ENCODE results near the gene PLAAT5.
"Not testable (repeated sequence)": the region's sequence is repeated elsewhere in the genome, so short reads cannot be mapped to it uniquely, and the experiment has no call there.

PLAAT5 gene, protein sequence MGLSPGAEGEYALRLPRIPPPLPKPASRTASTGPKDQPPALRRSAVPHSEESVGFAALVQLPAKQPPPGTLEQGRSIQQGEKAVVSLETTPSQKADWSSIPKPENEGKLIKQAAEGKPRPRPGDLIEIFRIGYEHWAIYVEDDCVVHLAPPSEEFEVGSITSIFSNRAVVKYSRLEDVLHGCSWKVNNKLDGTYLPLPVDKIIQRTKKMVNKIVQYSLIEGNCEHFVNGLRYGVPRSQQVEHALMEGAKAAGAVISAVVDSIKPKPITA

DNA sequence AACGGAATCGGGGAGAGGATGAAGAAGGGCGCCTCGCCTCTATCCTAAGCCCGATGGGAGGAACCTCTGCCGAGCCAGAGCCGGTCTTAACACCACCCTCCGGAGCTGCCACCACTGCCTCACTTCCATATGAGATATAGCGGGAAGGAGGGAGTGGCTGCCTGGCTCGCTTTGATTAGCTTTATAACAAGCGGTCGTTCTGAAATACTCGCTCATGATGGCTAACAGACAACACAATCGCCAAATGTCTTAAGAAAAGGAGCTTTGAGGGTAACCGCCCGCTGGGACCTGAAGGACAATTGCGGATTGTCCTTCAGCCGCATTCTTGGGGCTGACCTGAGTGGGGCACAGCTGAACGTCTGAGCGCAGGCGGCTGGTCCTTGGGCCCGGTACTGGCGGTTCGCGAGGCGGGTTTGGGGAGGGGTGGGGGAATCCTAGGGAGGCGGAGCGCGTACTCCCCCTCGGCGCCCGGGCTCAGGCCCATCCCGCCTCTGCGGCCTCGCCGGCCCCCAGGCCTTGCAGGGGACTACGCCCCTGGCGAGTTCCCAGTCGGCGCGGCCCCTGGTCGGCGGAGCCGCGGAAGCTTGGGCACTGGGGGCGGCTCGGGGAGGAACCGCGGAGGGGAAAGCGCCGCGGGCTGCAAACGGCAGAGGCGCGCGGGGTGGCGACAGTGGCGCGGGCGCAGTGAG, at the start of gene PLAAT5:
TSS of gene PLAAT5 (minus strand) at position 617 of the 689 bp plus-strand sequence. CDS start at position 484, 133 bp downstream.
- no peak for DNase-seq

DNA sequence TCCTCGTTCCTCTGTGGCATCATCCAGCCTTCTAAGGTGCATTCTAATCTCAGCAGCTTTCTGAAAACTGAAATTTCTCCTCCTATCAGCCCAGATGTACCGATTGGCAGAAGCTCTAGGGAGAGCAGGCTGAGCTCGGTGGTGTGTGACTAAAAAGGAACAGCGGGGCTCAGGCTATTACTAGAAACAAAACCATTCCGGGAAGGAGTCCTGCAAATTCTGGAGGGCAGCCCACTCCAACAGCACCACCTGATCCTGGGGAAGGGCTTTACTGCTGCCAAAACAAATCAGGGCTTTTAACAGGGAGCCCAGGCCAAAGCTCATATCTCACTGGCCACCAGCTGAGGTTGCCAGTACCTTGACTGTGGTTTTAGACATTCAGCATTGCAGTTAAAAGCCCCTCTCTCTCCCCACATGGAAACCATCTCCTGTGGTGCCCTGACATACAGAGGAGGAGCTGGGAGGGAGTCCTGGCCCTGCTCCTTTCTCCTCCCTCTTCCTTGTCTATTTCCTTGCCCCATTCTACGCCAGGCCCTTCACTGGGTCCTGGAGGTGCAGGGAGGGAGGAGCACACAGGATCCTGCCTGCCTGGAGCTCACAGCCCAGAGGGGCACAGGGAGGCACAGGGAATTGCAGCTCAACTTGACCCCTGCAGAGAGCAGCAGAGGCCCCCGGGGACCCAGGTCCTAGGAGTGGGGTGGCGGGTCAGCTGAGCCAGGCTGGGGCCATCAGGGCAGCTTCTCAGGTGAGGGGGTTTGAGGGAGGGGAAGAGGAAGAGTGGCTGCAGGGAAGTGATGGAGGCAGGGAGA, 46.5 kb upstream of the PLAAT5 start:
- no peak for DNase-seq

DNA sequence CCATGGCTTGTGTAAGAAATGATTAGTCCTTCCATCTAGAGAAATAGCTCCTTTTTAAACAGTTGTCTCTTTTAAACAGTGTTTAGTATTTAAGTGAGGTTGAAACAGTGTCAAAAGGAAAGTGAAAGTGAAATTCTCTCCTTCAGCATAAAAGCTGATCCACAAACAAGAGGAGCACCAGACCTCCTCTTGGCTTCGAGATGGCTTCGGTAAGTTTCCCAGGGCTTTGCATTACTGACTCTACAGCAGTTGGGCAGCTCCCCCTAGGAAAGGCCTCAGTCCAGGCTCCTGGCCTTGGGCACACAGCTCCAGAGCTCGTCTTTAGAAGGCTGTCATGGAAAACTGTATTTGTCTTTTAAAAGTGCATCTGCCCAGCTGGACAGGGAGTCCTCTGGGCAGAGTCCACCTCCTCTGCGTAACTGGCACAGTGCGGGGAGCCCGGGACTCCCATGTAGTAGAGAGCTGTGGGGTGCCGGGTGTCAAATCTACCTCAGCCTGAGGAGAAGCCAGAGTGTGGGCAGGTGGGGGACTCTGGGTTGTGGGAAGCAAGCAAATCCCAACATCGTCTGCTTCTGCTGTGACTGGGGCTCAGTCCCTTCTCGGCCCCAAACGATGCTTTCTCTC, 45.8 kb upstream of the PLAAT5 start, which contains the start of gene PLAAT4:
TSS of gene PLAAT4 (plus strand) at position 140 of the 624 bp plus-strand sequence. CDS start at position 201, 61 bp downstream.
- DNase-seq = no peak

DNA sequence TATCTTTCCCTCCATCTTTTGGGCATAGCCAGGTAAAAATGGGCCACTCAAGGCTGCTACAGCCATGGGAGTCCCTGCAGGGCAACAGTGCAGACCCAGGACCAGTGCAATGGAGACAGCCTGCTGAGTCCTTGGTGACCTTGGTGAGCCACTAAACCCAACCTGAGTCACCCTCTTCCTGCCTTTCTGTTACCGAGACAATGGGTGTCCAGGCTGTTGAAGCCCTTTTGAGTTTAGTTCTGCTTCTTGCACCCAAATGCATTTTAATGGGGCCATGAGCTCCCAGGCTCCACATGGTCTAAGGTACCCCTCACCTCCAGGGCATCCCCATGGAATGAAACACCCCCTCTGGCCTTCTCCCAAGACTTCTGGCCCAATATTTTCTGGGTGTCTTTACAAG, 44.8 kb upstream of the PLAAT5 start:
- DNase-seq = no peak

DNA sequence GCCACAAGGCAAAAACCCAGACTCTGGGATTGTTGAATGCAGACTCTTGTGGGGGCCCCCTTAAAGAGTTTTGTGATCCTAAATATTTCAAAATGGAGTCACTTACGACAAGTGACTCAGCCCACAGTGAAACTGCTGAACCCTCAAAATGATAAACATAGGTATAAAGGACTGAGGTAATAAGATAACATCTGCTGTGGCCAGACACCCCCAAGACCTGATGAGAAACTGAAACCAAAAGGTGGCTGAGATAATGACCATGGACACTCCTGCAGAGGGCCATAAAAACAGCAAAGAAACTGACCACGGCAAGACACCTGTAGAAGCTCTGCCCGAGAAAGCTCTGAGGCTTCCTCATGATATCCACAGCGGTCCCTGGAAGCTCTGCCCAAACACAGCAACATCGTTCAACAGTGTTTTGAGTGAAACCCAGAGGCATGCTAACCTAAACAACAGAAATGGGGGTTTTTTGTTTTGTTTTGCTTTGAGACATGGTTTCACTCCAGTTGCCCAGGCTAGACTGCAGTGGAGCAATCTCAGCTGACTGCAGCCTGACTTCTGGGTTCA, 44.0 kb upstream of the PLAAT5 start:
- DNase-seq = no peak

DNA sequence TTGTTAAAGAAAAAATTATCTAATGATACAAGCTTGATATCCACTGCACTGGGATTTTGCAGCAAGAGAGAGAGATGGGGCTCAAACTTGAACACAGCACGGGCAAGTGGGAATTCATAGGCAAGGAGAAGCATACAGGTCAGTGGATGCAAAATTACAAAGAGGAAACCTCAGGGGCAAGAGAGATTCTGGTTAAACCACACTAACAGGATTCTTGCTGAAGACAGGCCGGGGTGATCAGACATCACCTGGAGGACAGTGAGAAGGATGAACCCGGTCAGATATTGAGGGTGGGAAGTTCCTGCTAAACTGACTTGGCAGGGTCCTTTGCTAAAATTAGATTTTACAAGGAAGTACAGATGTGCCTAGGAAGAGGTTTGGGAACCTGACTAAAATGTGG, 43.1 kb upstream of the PLAAT5 start:
- no peak for DNase-seq

DNA sequence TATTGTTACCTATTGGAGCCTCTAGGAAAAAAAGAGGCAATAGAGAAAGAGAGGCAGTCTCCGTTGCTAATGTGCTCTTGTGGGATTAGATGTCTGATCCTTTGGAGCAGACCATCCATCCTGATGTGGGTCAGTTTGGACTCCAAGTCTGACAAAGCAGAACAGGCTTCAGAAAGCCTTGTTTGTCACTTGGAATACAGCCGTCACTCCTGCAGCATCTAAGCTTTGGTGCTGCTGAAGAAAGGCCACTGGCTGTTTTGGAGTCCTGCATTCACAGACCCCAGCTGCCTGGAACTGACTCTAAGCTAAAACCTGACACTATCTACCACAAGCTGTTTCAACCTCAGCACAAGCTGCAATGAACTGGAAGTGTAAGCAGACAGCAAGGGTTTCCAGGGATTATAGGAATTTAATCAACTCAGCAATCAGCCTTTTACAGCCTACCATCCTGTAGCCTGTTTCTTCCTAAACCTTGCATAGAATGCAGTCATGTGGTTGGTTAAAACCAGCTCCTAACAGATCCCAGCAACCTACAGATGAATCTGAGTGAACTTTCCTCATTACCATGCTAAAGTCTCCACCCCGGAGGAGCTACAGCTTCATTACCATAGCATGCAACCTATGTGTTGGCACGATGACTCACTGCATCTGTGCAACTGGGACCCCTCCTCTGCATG, 42.0 kb upstream of the PLAAT5 start:
- DNase-seq = no peak

DNA sequence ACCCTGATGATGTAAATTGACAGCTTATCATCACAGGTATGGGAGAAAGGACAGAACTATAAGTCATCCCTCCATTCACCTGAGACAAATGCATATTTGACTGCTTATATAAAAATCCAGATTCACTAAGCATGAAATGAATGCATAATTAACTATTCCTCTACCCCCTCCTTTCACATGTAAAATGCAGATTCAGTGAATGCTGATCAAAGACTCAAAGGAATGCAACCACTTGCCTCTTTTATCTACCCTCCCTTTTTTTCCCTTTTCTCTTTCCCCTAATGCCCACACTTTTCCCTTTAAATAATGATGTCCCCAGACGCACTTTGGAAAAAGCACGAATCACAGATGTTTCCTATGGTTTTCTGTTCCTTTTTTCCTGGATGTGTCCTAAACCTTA, 41.1 kb upstream of the PLAAT5 start:
- no peak for DNase-seq

DNA sequence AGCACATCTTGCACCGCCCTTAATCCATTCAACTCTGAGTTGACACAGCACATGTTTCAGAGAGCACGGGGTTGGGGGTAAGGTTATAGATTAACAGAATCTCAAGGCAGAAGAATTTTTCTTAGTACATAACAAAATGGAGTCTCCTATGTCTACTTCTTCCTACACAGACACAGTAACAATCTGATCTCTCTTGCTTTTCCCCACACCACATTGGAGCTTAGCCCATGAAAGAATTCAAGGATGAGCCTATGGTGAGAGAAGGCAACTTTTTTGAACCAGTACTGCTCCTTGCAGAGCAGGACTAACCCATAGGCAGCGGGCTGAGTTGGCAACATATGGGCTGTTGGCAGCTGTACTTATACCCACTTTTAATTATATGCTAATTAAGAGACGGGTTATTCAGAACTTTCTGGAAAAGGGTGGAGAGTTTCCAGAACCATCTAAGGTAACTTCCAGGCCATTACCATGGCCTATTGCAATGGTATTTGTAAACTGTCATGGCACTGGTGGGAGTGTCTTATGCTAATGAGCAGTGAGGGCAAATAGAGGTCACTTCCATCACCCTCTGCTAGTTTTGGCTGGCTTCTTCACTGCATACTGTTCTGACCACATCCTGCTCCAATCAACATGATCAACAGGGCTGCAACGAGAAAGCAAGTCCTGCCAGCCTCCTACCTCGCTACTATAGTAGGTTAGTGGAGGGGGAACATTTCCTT, 40.3 kb upstream of the PLAAT5 start:
- DNase-seq = not testable (repeated sequence)

DNA sequence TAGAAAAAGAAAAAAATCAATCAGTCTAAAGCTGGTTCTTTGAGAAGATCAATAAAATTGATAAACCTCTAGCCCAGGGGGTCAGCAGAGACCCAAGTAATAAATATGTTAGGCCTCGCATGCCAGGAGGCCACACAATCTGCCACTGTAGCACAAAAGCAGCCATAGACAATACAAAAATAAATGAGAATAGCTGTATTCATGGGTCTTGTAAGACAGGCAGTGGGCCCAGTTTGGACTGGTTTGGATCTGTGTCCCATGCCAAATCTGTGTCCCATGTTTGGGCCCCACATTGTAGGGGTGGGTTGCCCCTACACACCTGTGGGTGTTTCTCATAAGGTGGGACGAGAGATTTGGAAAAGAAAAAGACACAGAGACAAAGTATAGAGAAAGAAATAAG, 39.1 kb upstream of the PLAAT5 start:
- no peak for DNase-seq

DNA sequence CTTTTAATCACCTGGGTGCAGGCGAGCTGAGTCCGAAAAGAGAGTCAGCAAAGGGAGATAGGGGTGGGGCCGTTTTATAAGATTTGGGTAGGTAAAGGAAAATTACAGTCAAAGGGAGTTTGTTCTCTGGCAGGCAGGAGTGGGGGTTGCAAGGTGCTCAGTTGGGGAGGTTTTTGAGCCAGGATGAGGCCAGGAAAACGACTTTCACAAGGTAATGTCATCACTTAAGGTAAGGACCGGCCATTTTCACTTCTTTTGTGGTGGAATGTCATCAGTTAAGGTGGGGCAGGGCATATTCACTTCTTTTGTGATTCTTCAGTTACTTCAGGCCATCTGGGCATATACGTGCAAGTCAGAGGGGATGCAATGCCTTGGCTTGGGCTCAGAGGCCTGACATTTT, 38.4 kb upstream of the PLAAT5 start:
- not testable (repeated sequence) for DNase-seq

DNA sequence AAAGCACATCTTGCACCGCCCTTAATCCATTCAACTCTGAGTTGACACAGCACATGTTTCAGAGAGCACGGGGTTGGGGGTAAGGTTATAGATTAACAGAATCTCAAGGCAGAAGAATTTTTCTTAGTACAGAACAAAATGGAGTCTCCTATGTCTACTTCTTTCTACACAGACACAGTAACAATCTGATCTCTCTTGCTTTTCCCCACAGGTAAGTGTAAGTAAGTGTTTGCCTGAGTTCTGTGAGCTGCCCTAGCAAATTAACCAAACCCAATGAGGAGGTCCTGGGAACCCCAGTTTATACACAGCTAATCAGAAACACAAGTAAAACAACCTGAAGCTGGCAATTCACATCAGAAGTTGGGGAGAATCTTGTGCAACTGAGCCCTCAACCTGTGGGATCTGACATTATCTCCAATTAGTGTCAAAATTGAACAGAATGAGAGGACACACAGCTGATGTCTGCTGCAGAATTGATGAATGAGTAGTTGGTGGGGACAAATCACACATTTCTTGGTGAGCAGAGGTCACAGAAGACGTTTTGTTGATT, 37.8 kb upstream of the PLAAT5 start:
- not testable (repeated sequence) for DNase-seq

DNA sequence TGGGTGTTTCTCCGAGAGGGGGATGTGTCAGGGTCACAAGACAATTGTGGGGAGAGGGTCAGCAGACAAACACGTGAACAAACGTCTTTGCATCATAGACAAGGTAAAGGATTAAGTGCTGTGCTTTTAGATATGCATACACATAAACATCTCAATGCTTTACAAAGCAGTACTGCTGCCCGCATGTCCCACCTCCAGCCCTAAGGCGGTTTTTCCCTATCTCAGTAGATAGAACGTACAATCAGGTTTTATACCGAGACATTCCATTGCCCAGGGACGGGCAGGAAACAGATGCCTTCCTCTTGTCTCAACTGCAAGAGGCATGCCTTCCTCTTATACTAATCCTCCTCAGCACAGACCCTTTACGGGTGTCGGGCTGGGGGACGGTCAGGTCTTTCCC, 37.2 kb upstream of the PLAAT5 start:
- not testable (repeated sequence) for DNase-seq

DNA sequence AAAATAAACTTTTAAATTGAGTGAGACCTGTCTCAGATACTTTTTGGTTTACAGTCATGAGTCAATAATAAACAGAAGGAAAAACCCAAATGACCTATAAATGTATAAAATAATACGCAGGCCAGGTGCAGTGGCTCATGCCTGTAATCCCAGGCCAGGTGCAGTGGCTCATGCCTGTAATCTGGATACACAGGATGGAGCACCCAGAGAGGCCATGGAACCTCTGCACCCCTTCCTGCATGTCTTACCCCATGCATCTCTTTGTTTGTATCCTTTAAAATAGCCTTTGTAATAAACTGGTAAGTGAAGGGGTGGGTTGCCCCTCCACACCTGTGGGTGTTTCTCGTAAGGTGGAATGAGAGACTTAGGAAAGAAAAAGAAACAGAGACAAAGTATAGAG, 36.7 kb upstream of the PLAAT5 start:
- DNase-seq = no peak

DNA sequence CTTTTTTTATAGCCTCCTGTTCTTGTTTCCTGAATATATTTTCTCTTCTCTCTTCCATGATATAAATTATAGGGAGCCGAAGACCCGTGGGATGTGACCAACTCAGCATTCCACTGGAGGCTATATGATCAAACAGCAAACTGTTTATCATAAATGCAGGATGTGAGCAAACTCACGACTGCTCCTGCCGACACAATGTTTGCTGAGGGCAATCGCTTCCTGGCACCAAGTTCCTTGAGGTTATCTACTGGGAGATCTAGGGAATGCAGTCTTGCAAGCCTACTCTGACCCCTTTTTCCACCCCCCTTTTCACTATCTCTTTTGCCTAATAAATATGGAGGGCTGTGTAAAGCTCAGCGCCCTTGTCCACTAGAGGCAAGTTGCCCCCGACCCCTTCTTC, 32.2 kb upstream of the PLAAT5 start:
- no peak for DNase-seq

DNA sequence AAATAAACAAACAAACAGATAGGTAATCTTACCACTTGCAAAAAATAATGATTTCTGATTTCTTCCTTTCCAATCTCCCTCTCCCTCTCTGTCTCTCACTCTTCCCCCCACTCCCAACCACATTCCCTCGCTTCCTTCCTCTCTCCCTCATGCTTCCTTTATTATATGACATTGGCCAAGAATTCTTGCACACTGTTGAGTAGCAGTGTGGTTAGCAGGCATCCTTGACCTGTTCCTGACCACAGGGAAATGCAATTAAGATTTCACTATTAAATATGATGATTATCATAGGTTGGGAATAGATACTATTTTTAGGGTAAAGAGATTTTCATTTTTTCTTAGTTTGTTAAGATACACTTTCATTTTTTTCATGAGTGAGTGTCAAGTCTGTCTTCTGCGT, 30.9 kb upstream of the PLAAT5 start:
- no peak for DNase-seq

DNA sequence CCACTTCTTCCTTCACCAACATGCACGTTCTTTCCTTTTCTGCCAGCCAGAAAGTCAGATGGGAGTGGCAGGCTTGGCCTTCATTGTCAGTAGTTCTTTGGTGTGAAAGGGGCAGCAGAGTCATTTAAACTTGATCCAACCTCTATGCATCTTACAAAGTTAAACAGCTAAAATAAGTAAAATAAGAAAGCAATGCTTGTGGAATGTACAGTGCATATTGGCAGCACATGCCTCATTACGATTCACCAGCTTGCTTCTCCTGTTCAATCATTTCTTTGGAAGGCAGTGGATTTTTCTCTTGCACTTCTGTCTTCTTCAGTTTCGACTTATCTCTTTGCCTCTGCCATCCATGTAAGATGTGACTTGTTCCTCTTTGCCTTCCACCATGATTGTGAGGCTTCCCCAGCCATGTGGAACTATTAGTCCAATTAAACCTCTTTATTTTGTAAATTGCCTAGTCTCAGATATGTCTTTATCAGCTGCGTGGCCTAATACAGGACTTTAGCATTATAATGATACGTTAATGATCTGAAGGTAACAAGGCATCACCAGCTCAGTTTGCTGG, 29.7 kb upstream of the PLAAT5 start:
- no peak for DNase-seq

DNA sequence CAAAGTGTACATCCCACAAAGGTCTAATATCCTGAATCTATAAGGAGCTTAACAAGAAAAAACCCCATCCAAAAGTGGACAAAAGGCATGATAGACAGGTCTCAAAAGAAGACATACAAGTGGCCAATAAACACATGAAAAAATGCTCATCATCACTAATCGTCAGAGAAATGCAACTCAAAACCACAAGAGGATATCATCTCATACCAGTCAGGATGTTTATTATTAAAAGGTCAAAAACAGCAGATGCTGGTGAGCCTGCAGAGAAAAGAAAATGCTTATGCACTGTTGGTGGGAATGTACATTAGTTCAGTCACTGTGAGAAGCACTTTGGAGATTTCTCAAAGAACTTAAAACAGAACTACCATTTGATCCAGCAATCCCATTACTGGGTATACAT, 27.6 kb upstream of the PLAAT5 start:
- no peak for DNase-seq

DNA sequence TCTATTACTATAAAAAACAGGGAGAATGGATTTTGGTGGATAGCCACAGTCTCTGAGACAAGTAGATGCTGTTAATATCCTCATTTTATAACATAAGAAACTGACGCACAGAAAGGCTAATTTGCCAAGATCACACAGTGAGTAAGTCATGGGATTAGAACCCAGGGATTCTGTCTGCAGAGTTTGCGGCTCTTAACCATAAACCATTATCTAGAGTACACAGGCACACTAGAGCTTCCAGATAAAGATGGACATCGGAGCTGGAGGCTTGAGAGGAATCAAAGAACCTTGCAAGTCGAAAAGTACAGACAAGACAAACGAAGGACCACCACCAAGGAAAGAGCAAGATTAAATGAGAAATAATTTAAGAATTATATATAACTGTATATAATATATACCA, 26.2 kb upstream of the PLAAT5 start:
- no peak for DNase-seq

DNA sequence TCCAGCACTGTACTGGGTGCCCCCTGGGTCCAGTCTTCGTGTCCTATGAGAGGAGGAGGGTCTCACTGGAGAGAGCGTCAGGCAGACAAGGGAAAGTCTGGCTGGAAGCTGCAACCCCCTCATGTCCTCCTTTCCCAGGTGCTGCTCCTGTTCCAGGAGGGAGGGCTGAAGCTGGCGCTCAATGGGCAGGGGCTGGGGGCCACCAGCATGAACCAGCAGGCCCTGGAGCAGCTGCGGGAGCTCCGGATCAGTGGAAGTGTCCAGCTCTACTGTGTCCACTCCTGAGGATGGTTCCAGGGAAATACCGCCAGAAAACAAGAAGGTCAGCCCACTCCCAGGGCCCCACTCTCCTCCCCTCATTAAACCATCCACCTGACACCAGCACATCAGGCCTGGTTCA, 25.1 kb upstream of the PLAAT5 start:
- no peak for DNase-seq

DNA sequence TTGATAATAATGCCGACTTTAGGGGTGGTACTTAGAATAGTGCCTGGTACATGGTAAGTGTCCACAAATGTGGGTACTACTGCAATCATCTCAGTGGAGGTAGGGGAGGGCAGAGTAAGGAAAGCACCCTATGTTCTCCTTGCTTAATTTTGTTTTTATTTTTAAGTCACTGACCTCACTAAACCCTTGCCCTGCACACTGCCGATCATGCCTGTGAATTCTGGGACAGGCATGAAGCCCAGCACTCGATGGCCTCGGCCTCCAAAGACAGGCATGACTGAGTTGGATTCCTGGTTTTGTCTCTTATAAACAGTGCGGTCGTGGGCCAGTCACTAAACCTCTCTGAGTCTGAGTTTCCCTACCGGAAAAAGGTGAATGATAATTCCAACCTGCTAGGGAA, 21.8 kb upstream of the PLAAT5 start:
- DNase-seq = no peak

Measured in DMS153 (cell line).